SK-N-SH (cell line): ENCODE measurements around the gene ARHGAP26.

Source experiments
- CTCF ChIP-seq: fragments of 200-600 bp; sonication (generic); IDR thresholded peaks from 2 replicates; pipeline ENCODE4 v1.6.1; 2017; ENCODE audit warnings: antibody characterized with exemption, mild to moderate bottlenecking, moderate library complexity
- ELF1 ChIP-seq: IDR thresholded peaks from 2 replicates; pipeline ENCODE4 v1.4.0; 2012
- EP300 ChIP-seq, 2 experiments: IDR thresholded peaks; 2 replicates each; pipeline versions ENCODE4 v1.4.0 to v1.6.1; 2012; ENCODE audit warnings: borderline replicate concordance in 1 of 2, low read depth in 1 of 2, low read length in 1 of 2
- FOXJ3 ChIP-seq: sonication (generic); formaldehyde crosslinking; IDR thresholded peaks from 2 replicates; pipeline ENCODE4 v1.5.1; 2020; ENCODE audit warnings: mild to moderate bottlenecking, missing genetic modification reagents
- GATA2 ChIP-seq: sonication (generic); formaldehyde crosslinking; IDR thresholded peaks from 2 replicates; pipeline ENCODE4 v1.5.0; 2020; ENCODE audit warnings: mild to moderate bottlenecking, missing genetic modification reagents
- NRF1 ChIP-seq: IDR thresholded peaks from 2 replicates; pipeline ENCODE4 v1.6.1; 2012; ENCODE audit warnings: low read depth, mild to moderate bottlenecking, low read length
- TAF1 ChIP-seq: IDR thresholded peaks from 2 replicates; pipeline ENCODE4 v1.6.1; 2012; ENCODE audit warnings: low read depth, mild to moderate bottlenecking, low read length, moderate library complexity, borderline replicate concordance
- TEAD4 ChIP-seq: IDR thresholded peaks from 2 replicates; pipeline ENCODE4 v1.4.0; 2012; ENCODE audit warnings: mild to moderate bottlenecking, borderline replicate concordance; ENCODE audit not compliant: insufficient read depth
- USF1 ChIP-seq: IDR thresholded peaks from 2 replicates; pipeline ENCODE4 v1.4.0; 2012; ENCODE audit warnings: low read depth, borderline replicate concordance
- YY1 ChIP-seq: IDR thresholded peaks from 2 replicates; pipeline ENCODE4 v1.4.0; 2012; ENCODE audit warnings: low read depth, mild to moderate bottlenecking
- TF ChIP-seq, protein P1 (sequence below): IDR thresholded peaks from 2 replicates; pipeline ENCODE4 v1.6.1; 2012; ENCODE audit warnings: mild to moderate bottlenecking, low read depth, low read length, moderate library complexity
- TF ChIP-seq, protein P2 (sequence below): IDR thresholded peaks from 2 replicates; pipeline ENCODE4; 2012

DNA sequence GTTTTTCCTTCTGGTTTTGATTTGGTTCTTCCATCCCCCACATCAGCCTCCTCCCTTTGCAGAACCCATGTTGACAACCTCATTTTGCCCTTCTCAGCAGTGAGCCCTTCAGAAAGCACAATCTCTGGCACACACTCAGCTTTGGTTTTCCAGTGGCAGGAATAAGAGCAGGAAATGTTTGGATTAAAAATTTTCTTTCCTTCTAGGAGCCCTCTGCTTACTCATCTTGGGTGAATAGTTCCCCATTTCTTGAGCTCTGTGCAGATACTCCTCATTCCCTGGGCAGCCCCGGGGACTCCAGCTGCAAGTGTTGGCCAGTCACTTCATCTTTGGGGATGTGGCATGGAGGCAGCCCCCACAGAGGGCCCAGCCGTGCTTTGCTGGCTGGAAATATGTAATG, 462.9 kb downstream of the ARHGAP26 start:
- TF ChIP-seq CTCF (no peak), NRF1 (no peak), TEAD4 (no peak), GATA2 (CRISPR knock-in tag) (no peak), FOXJ3 (CRISPR knock-in tag) (no peak), EP300 (IDR thresholded peaks at IDR 0.05; ENCODE audit: borderline replicate concordance in 1 of 2, low read depth in 1 of 2, low read length in 1 of 2) (no peak), YY1 (no peak), USF1 (no peak), TAF1 (no peak), ELF1 (no peak)
- TF ChIP-seq, protein P1, sequence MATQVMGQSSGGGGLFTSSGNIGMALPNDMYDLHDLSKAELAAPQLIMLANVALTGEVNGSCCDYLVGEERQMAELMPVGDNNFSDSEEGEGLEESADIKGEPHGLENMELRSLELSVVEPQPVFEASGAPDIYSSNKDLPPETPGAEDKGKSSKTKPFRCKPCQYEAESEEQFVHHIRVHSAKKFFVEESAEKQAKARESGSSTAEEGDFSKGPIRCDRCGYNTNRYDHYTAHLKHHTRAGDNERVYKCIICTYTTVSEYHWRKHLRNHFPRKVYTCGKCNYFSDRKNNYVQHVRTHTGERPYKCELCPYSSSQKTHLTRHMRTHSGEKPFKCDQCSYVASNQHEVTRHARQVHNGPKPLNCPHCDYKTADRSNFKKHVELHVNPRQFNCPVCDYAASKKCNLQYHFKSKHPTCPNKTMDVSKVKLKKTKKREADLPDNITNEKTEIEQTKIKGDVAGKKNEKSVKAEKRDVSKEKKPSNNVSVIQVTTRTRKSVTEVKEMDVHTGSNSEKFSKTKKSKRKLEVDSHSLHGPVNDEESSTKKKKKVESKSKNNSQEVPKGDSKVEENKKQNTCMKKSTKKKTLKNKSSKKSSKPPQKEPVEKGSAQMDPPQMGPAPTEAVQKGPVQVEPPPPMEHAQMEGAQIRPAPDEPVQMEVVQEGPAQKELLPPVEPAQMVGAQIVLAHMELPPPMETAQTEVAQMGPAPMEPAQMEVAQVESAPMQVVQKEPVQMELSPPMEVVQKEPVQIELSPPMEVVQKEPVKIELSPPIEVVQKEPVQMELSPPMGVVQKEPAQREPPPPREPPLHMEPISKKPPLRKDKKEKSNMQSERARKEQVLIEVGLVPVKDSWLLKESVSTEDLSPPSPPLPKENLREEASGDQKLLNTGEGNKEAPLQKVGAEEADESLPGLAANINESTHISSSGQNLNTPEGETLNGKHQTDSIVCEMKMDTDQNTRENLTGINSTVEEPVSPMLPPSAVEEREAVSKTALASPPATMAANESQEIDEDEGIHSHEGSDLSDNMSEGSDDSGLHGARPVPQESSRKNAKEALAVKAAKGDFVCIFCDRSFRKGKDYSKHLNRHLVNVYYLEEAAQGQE = no peak
- TF ChIP-seq, protein P2, sequence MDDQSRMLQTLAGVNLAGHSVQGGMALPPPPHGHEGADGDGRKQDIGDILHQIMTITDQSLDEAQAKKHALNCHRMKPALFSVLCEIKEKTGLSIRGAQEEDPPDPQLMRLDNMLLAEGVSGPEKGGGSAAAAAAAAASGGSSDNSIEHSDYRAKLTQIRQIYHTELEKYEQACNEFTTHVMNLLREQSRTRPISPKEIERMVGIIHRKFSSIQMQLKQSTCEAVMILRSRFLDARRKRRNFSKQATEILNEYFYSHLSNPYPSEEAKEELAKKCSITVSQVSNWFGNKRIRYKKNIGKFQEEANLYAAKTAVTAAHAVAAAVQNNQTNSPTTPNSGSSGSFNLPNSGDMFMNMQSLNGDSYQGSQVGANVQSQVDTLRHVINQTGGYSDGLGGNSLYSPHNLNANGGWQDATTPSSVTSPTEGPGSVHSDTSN = no peak
